H9 (cell line): ENCODE measurements around the gene HSPB8. TPM values are rescaled to one million over a fixed set of nuclear protein-coding genes. Genes with fewer than 3 reads are reported as not detected.

Source experiments
- DNase-seq: peaks from one replicate; pipeline ENCODE4 v3.0.0-alpha.2; 2017
- H2AFZ ChIP-seq: one replicate; pipeline ENCODE4 v1.6.1; 2013; ENCODE audit warnings: mild to moderate bottlenecking, low read length, control low read depth, moderate library complexity
- H2AK5ac ChIP-seq: 2 replicates; pipeline ENCODE4 v1.6.1; 2013; ENCODE audit warnings: low read length, control low read depth, mixed read lengths; ENCODE audit not compliant: insufficient read length
- H2BK120ac ChIP-seq: one replicate; pipeline ENCODE4 v1.6.1; 2013; ENCODE audit warnings: low read depth, mild to moderate bottlenecking, low read length, control low read depth, inconsistent platforms; ENCODE audit not compliant: poor library complexity, severe bottlenecking
- H2BK12ac ChIP-seq: 2 replicates; pipeline ENCODE4 v1.6.1; 2013; ENCODE audit warnings: low read length, control low read depth, mixed read lengths, low read depth; ENCODE audit not compliant: insufficient read length
- H2BK15ac ChIP-seq: 2 replicates; pipeline ENCODE4 v1.6.1; 2013; ENCODE audit warnings: low read depth, low read length, control low read depth
- H2BK20ac ChIP-seq: one replicate; pipeline ENCODE4 v1.6.1; 2013; ENCODE audit warnings: low read depth, mild to moderate bottlenecking, low read length, control low read depth, inconsistent platforms; ENCODE audit not compliant: poor library complexity, severe bottlenecking
- H2BK5ac ChIP-seq: 2 replicates; pipeline ENCODE4 v1.6.1; 2013; ENCODE audit warnings: low read length, control low read depth, mixed read lengths; ENCODE audit not compliant: insufficient read length
- H3K14ac ChIP-seq: 2 replicates; pipeline ENCODE4 v1.6.1; 2013; ENCODE audit warnings: low read length, control low read depth; ENCODE audit not compliant: insufficient read depth
- H3K18ac ChIP-seq: 2 replicates; pipeline ENCODE4 v1.6.1; 2013; ENCODE audit warnings: low read depth, mild to moderate bottlenecking, mixed read lengths, low read length, control low read depth; ENCODE audit not compliant: insufficient read length
- H3K23ac ChIP-seq: 2 replicates; pipeline ENCODE4 v1.6.1; 2013; ENCODE audit warnings: low read length, control low read depth, mixed read lengths, low read depth; ENCODE audit not compliant: insufficient read length
- H3K23me2 ChIP-seq: 2 replicates; pipeline ENCODE4 v1.6.1; 2013; ENCODE audit warnings: low read depth, mild to moderate bottlenecking, mixed read lengths, low read length, control low read depth; ENCODE audit not compliant: insufficient read length, poor library complexity, severe bottlenecking
- H3K27ac ChIP-seq: 2 replicates; pipeline ENCODE4 v1.5.1; 2013; ENCODE audit warnings: low read length, control low read depth, mixed read lengths, low read depth; ENCODE audit not compliant: insufficient read length
- H3K27me3 ChIP-seq: 2 replicates; pipeline ENCODE4 v1.6.1; 2013; ENCODE audit warnings: low read length, control low read depth, inconsistent platforms; ENCODE audit not compliant: insufficient read depth
- H3K4ac ChIP-seq: 2 replicates; pipeline ENCODE4 v1.6.1; 2013; ENCODE audit warnings: low read depth, mild to moderate bottlenecking, control low read depth, inconsistent platforms, low read length, moderate library complexity
- H3K4me1 ChIP-seq: 2 replicates; pipeline ENCODE4 v1.6.1; 2013; ENCODE audit warnings: low read length, control low read depth, inconsistent platforms; ENCODE audit not compliant: insufficient read depth
- H3K4me2 ChIP-seq: 2 replicates; pipeline ENCODE4 v1.6.1; 2013; ENCODE audit warnings: low read length, control low read depth, mixed read lengths; ENCODE audit not compliant: insufficient read length, insufficient read depth
- H3K56ac ChIP-seq: 2 replicates; pipeline ENCODE4 v1.6.1; 2013; ENCODE audit warnings: low read depth, mild to moderate bottlenecking, mixed read lengths, low read length, control low read depth; ENCODE audit not compliant: insufficient read length
- H3K79me1 ChIP-seq: 2 replicates; pipeline ENCODE4 v1.6.1; 2013; ENCODE audit warnings: low read depth, mild to moderate bottlenecking, moderate library complexity, low read length, control low read depth, inconsistent platforms; ENCODE audit not compliant: insufficient read depth, poor library complexity, severe bottlenecking
- H3K79me2 ChIP-seq: 2 replicates; pipeline ENCODE4 v1.6.1; 2013; ENCODE audit warnings: low read length, control low read depth, inconsistent platforms; ENCODE audit not compliant: insufficient read depth
- H3K9ac ChIP-seq: 2 replicates; pipeline ENCODE4 v1.6.1; 2013; ENCODE audit warnings: low read length, control low read depth, mixed read lengths; ENCODE audit not compliant: insufficient read length; ENCODE audit errors: extremely low read depth
- H3K9me3 ChIP-seq: one replicate; pipeline ENCODE4 v1.6.1; 2013; ENCODE audit warnings: low read depth, low read length, inconsistent platforms; ENCODE audit not compliant: control insufficient read depth
- H3T11ph ChIP-seq: one replicate; pipeline ENCODE4 v1.6.1; 2013; ENCODE audit warnings: mild to moderate bottlenecking, low read length, control low read depth, inconsistent platforms
- H4K20me1 ChIP-seq: one replicate; pipeline ENCODE4 v1.6.1; 2013; ENCODE audit not compliant: control insufficient read depth, insufficient read length, insufficient read depth
- H4K5ac ChIP-seq: 2 replicates; pipeline ENCODE4 v1.6.1; 2013; ENCODE audit warnings: low read depth, mild to moderate bottlenecking, mixed read lengths, low read length, control low read depth; ENCODE audit not compliant: insufficient read length
- H4K8ac ChIP-seq: replicated peaks from 2 replicates; pipeline ENCODE4 v1.6.1; 2013; ENCODE audit warnings: low read length, control low read depth, mixed read lengths, low read depth; ENCODE audit not compliant: insufficient read length
- H4K91ac ChIP-seq: 2 replicates; pipeline ENCODE4 v1.6.1; 2013; ENCODE audit warnings: low read depth, mild to moderate bottlenecking, moderate library complexity, mixed read lengths, low read length, control low read depth; ENCODE audit not compliant: insufficient read length
- H3K27ac Mint-ChIP-seq, 3 experiments: 2 replicates in 2 of 3; 3 replicates in 1 of 3; pipeline ENCODE4 v1.8.0; 2020 to 2021; ENCODE audit warnings: mixed read lengths in 3 of 3, mild to moderate bottlenecking in 1 of 3, moderate library complexity in 1 of 3
- H3K27me3 Mint-ChIP-seq: 2 replicates; pipeline ENCODE4 v1.8.0; 2021; ENCODE audit warnings: low read depth, mild to moderate bottlenecking, moderate library complexity, mixed read lengths
- H3K36me3 Mint-ChIP-seq, 3 experiments: 2 replicates in 2 of 3; 3 replicates in 1 of 3; pipeline ENCODE4 v1.8.0; 2020 to 2021; ENCODE audit warnings: low read depth in 3 of 3, mixed read lengths in 3 of 3; ENCODE audit not compliant: insufficient read depth in 1 of 3
- H3K4me1 Mint-ChIP-seq, 2 experiments: 2 replicates each; pipeline ENCODE4 v1.8.0; 2020; ENCODE audit warnings: mixed read lengths in 2 of 2
- H3K4me3 Mint-ChIP-seq, 2 experiments: 2 replicates in 1 of 2; 3 replicates in 1 of 2; pipeline ENCODE4 v1.8.0; 2020 to 2021; ENCODE audit warnings: mild to moderate bottlenecking in 2 of 2, mixed read lengths in 2 of 2, moderate library complexity in 1 of 2
- H3K9me3 Mint-ChIP-seq, 2 experiments: 2 replicates in 1 of 2; 3 replicates in 1 of 2; pipeline ENCODE4 v1.8.0; 2020; ENCODE audit warnings: mild to moderate bottlenecking in 2 of 2, mixed read lengths in 2 of 2, moderate library complexity in 1 of 2
- CTCF ChIP-seq: fragments of 200-600 bp; sonication (generic); conservative IDR thresholded peaks from 3 replicates; pipeline ENCODE4 v1.8.0; 2021; ENCODE audit warnings: antibody characterized with exemption, mild to moderate bottlenecking
- WGBS: extraction: QIAGEN DNeasy Blood & Tissue Kit; methylation state at CpG from one replicate; pipeline ENCODE4 v1.1.7; 2013; ENCODE audit warnings: missing lambda C conversion rate, low lambda C conversion rate, mixed read lengths; ENCODE audit not compliant: insufficient read length; ENCODE audit errors: extremely low coverage; 5-methylcytosine and 5-hydroxymethylcytosine counted together
- long read RNA-seq: library from polyadenylated mRNA; unstranded; transcript quantifications from one replicate; pipeline ENCODE4 v2.0.0, GENCODE V29; 2020
- total RNA-seq: library from RNA; stranded (reverse); gene quantifications from 2 replicates; pipeline ENCODE4 v1.2.1, GENCODE V29; 2021

HSPB8 gene
- 3.0 and 3.2 TPM in 2 replicates for total RNA-seq
- long read RNA-seq, transcript HSPB8-201 (3 exons, 2,152 nt): major isoform, 46 of 46 reads
- long read RNA-seq, partial matches to known transcripts: 0 of 46 reads
- long read RNA-seq, other reads (novel, unspliced or antisense): 0 of 46 reads

GRCh38 chr12:119178544-119179334, at the start of gene HSPB8:
Gene HSPB8 (plus strand): TSS chr12:119178931. CDS start chr12:119179313, 382 bp downstream.
- Histone ChIP-seq H3K4ac (no peak within 1 kb of the TSS), H3K79me2 (no peaks in the 10 kb centered on the region), H4K91ac (no peak within 1 kb of the TSS), H3K79me1 (no peaks in the 10 kb centered on the region), H3K4me1 (peaks cover 3% of the 10 kb centered on the region; the same call in 1 of the 2 replicates), H2BK120ac (no peak within 1 kb of the TSS), H4K5ac (no peak within 1 kb of the TSS), H3K27ac (no peak within 1 kb of the TSS), H2AFZ (no peak within 1 kb of the TSS), H3K23ac (no peak within 1 kb of the TSS), H3K14ac (peak within 1 kb of the TSS; percentile 50; the same call in 1 of the 2 replicates), H3K9me3 (no peaks in the 10 kb centered on the region), H2AK5ac (no peak within 1 kb of the TSS), H2BK12ac (peak within 1 kb of the TSS; percentile 43), H3K23me2 (peaks cover 6% of the 10 kb centered on the region), H2BK15ac (no peak within 1 kb of the TSS), H3K9ac (no peak within 1 kb of the TSS), H4K8ac (no peak within 1 kb of the TSS), H2BK20ac (no peak within 1 kb of the TSS), H3K4me2 (peak within 1 kb of the TSS; percentile 52), H2BK5ac (no peak within 1 kb of the TSS), H4K20me1 (no peaks in the 10 kb centered on the region), H3K27me3 (no peaks in the 10 kb centered on the region), H3T11ph (no peak within 1 kb of the TSS), H3K56ac (no peak within 1 kb of the TSS), H3K18ac (peak within 1 kb of the TSS; percentile 46)
- TF ChIP-seq CTCF: no peak
- no peaks in the 10 kb centered on the region for H3K36me3 Mint-ChIP-seq
- peak within 1 kb of the TSS in 2 of 3 experiments; percentile 78 to 90; a peak in 4 of 7 replicates for H3K27ac Mint-ChIP-seq
- DNase-seq: peak; percentile 89
- peak within 1 kb of the TSS; percentile 51 to 70 for H3K4me3 Mint-ChIP-seq
- H3K9me3 Mint-ChIP-seq: no peaks in the 10 kb centered on the region
- peaks cover 49 to 61% of the 10 kb centered on the region in 2 experiments for H3K4me1 Mint-ChIP-seq
- H3K27me3 Mint-ChIP-seq: peaks cover 5% of the 10 kb centered on the region
- no CpG with 5 or more reads among the region's 33 CpGs for WGBS
